ENCODE data around the gene LATS1.

LATS1 gene

DNA sequence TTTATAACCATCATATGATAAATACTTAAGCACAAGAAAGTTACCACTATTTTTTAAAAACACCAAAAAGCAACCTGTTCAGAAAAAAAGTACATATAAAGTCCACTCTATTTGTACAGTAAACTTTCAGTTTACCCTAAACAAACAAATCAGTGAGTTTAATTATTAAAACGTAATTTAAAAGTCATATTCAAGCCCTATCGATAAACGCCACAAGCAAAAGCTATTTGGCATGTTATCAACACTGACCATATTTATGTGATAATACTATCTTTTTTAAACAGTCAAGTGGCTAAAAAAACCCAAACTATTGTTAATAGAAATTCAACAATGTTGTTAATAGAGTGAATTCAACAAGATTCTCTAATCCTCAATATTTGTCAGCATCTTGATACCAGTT, 71.3 kb downstream of the LATS1 start:
- TF ChIP-seq, protein P1, sequence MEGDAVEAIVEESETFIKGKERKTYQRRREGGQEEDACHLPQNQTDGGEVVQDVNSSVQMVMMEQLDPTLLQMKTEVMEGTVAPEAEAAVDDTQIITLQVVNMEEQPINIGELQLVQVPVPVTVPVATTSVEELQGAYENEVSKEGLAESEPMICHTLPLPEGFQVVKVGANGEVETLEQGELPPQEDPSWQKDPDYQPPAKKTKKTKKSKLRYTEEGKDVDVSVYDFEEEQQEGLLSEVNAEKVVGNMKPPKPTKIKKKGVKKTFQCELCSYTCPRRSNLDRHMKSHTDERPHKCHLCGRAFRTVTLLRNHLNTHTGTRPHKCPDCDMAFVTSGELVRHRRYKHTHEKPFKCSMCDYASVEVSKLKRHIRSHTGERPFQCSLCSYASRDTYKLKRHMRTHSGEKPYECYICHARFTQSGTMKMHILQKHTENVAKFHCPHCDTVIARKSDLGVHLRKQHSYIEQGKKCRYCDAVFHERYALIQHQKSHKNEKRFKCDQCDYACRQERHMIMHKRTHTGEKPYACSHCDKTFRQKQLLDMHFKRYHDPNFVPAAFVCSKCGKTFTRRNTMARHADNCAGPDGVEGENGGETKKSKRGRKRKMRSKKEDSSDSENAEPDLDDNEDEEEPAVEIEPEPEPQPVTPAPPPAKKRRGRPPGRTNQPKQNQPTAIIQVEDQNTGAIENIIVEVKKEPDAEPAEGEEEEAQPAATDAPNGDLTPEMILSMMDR (conservative IDR thresholded peaks at IDR 0.05; ENCODE audit: control insufficient read depth, insufficient read depth, low read depth, low read length): no peak
- H3K4me3 ChIP-seq (ENCODE audit: control insufficient read depth, low read depth, low read length): peak overlapping the region; percentile 94
- no peak for DNase-seq (ENCODE audit: low read depth)

DNA sequence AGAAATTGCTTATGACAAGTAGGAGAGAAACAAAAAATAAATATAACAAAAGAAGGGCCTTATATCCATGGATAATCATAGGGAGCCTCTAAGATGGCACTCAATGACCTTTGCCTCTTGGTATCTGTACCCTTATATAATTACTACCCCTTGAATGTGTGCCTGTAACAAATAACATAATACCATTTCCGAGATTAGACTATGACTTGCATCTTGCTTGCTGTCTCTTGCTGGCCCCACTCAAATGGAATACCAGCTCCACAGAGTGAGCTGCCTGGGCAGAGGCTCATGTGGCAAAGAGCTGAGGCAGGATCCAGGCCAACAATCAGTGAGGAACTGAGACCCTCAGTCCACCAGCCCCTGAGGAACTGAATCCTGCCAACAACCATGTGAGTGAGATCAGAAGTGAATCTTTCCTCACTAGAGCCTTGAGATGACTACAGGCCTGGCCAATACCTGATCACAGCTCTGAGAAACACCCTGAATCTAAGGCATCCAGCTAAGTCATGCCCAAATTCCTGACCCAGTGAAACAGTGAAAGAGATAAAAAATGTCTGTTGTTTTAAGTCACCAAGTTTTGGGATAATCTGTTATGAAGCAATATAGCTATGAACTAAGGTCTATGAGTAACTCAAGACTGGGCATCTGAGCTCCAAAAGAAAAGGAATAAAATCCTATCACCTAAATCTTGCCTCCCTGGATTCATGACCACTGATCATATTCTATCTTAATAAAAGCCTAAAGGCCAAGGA, 74.9 kb downstream of the LATS1 start:
- TF ChIP-seq, protein P1 (conservative IDR thresholded peaks at IDR 0.05; ENCODE audit: control insufficient read depth, insufficient read depth, low read depth, low read length): no peak
- DNase-seq (ENCODE audit: low read depth): peak; percentile 42
- no peak overlapping the region for H3K4me3 ChIP-seq (ENCODE audit: control insufficient read depth, low read depth, low read length)

DNA sequence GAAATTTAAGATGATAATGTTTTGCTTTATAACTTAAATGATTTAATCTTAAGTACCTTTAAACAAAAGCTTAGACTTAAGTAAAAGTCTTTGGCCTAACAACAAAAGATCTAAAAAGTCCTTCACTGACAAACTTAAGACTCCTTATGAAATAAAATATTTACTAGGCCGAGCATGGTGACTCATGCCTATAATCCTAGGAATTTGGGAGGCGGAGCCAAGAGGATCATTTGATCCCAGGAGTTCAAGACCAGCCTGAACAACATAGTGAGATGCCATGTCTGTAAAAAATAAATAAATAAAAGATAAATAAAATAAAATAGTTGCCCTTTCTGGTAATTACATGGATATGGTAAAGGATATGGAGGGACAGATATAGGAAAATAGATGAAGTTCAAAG, 81.8 kb downstream of the LATS1 start:
- DNase-seq (ENCODE audit: low read depth): peak; percentile 51
- H3K4me3 ChIP-seq (ENCODE audit: control insufficient read depth, low read depth, low read length): no peak overlapping the region
- TF ChIP-seq, protein P1 (conservative IDR thresholded peaks at IDR 0.05; ENCODE audit: control insufficient read depth, insufficient read depth, low read depth, low read length): no peak

DNA sequence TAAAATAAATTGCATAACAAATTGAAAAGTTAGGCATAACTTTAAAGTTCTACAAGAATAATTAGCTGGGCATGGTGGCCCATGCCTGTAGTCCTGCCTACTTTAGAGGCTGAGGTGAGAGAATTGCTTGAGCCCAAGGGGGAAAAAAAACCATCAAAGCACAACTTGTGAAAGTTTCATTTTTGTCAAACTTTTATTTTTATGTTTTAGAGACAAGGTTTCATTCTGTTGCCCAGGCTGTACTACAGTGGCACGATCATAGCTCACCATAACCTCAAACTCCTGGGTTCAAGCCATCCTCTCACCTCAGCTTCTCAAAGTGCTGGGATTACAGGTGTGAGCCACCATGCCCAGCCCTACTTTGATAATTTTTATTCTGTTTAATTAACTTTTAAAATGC, 83.6 kb downstream of the LATS1 start:
- TF ChIP-seq, protein P1 (conservative IDR thresholded peaks at IDR 0.05; ENCODE audit: control insufficient read depth, insufficient read depth, low read depth, low read length): no peak
- no peak overlapping the region for H3K4me3 ChIP-seq (ENCODE audit: control insufficient read depth, low read depth, low read length)
- DNase-seq (ENCODE audit: low read depth): no peak

DNA sequence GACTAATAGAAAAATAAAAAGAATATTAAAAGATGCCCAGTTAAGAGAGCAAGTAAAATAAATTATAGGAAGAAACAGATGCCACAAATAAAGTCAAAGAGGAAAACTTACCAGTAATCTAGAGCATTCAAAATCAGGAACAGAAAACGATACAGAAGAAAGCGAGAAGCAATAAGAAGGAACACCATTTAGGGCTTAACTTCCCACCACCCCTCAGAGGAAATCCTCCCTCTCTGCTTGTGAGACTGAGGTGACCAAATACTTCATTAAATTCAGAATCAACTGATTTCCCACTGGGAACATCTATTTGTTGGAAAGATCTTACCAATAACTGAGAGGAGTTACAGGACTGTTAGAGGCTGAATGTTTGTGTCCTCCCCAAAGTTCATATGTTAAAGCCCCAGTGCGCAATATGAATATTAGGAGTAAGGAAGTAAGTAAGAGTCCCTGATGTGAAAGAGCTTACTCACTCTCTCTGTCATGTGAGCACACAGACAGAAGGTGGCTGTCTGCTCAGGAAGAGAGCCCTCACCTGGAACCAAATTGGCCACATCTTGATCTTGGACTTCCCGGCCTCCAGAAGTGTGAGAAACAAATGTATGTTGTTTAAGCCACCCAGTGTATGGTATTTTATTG, 88.9 kb downstream of the LATS1 start:
- TF ChIP-seq, protein P1 (conservative IDR thresholded peaks at IDR 0.05; ENCODE audit: control insufficient read depth, insufficient read depth, low read depth, low read length): no peak
- no peak overlapping the region for H3K4me3 ChIP-seq (ENCODE audit: control insufficient read depth, low read depth, low read length)
- DNase-seq (ENCODE audit: low read depth): no peak

DNA sequence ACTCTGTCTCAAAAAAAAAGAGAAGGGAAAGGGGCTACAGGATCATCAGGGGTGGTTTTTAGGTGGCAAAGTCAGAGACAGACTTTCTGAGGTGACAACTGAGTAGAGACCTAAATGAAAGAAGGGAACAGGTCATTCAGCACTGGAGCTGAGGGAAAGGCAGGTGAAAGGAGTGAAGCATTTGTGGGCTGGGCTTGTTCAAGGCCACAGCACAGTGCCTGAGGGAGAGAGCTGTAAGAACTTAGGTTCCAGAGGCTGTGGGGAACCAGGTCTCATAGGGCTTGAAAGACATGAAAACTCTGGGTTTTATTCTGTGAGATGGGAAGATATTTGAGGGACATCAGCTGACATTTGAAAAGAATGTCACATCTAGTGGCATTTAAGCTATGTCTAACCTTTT, 90.2 kb downstream of the LATS1 start:
- no peak overlapping the region for H3K4me3 ChIP-seq (ENCODE audit: control insufficient read depth, low read depth, low read length)
- no peak for DNase-seq (ENCODE audit: low read depth)
- TF ChIP-seq, protein P1 (conservative IDR thresholded peaks at IDR 0.05; ENCODE audit: control insufficient read depth, insufficient read depth, low read depth, low read length): no peak

Data from fibroblast of mammary gland (primary cell).